Panc1 (cell line): Measurements from ENCODE around the gene PLB1. TPM values are rescaled to one million over a fixed set of nuclear protein-coding genes. Genes with fewer than 3 reads are reported as not detected.

Source experiments
- ATAC-seq: fragments of 200-7000 bp; cut with Tn5 transposase; 2 replicates; pipeline ENCODE4 v1.9.1; 2020; ENCODE audit warnings: mild to moderate bottlenecking, moderate library complexity
- BruUV-seq: library from RNA; stranded (reverse); fragments of 400-500 nt; replicated peaks from 2 replicates; lab custom pipeline; 2021; lab: Mats Ljungman, UMichigan
- CTCF ChIA-PET: fragments of 300-600 bp; sonication (Branson Sonifier 250); formaldehyde crosslinking; loops from one replicate; lab custom pipeline; 2022; ENCODE audit warnings: antibody characterized with exemption; lab: Charles Lee
- POLR2A ChIA-PET: fragments of 300-600 bp; sonication (Branson Sonifier 250); formaldehyde crosslinking; loops from one replicate; lab custom pipeline; 2022; ENCODE audit warnings: antibody characterized with exemption; lab: Charles Lee
- DNase-seq: peaks from one replicate; pipeline ENCODE4 v3.0.0-alpha.2; 2010; ENCODE audit warnings: low read depth, low spot score
- H3K27ac ChIP-seq: 2 replicates; pipeline ENCODE4 v1.5.1; 2011; ENCODE audit warnings: mild to moderate bottlenecking, low read length, inconsistent platforms
- H3K27me3 ChIP-seq: fragments of 200-500 bp; sonication (Bioruptor generic); 2 replicates; pipeline ENCODE4 v1.6.0; 2014; ENCODE audit warnings: low read length, inconsistent platforms; ENCODE audit not compliant: control insufficient read depth, insufficient read depth
- H3K36me3 ChIP-seq: fragments of 200-500 bp; sonication (Bioruptor generic); 2 replicates; pipeline ENCODE4 v1.5.1; 2014; ENCODE audit warnings: inconsistent platforms, mild to moderate bottlenecking, low read length, moderate library complexity; ENCODE audit not compliant: control insufficient read depth, insufficient read depth
- H3K4me1 ChIP-seq: 2 replicates; pipeline ENCODE4 v1.5.1; 2011; ENCODE audit warnings: inconsistent platforms, mild to moderate bottlenecking, low read length, moderate library complexity; ENCODE audit not compliant: control insufficient read depth, insufficient read depth
- H3K4me3 ChIP-seq, 2 experiments: 2 replicates each; pipeline ENCODE4 v1.5.1; 2011 to 2012; ENCODE audit warnings: low read depth in 2 of 2, low read length in 2 of 2, mild to moderate bottlenecking in 2 of 2, inconsistent platforms in 1 of 2, moderate library complexity in 1 of 2
- H3K9me3 ChIP-seq: fragments of 200-500 bp; sonication (Bioruptor generic); 2 replicates; pipeline ENCODE4 v1.5.1; 2014; ENCODE audit warnings: low read depth, mild to moderate bottlenecking, inconsistent platforms, low read length, moderate library complexity; ENCODE audit not compliant: control insufficient read depth, insufficient read depth
- POLR2AphosphoS5 ChIP-seq: IDR thresholded peaks from 2 replicates; pipeline ENCODE4 v1.6.1; 2012; ENCODE audit warnings: mild to moderate bottlenecking, low read depth, low read length, moderate library complexity
- SIN3A ChIP-seq: IDR thresholded peaks from 2 replicates; pipeline ENCODE4 v1.6.1; 2012; ENCODE audit warnings: low read depth, mild to moderate bottlenecking, low read length, moderate library complexity, borderline replicate concordance; ENCODE audit not compliant: insufficient read depth
- TCF7L2 ChIP-seq: IDR thresholded peaks from 2 replicates; pipeline ENCODE4 v1.6.1; 2011; ENCODE audit warnings: mild to moderate bottlenecking, low read depth, low read length, inconsistent platforms
- in situ Hi-C: cut with HindIII; loops from 2 replicates; pipeline ENCODE4 v1.10.0; 2016; ENCODE audit warnings: low sequenced_read_pairs, low pct_unique_long_range_greater_than_20kb
- intact Hi-C: fragments of 100-400 bp; cut with micrococcal nuclease; formaldehyde crosslinking; loops from one replicate; pipeline ENCODE4 v1.10.0; 2022; ENCODE audit not compliant: unreplicated experiment
- total RNA-seq: library from RNA; stranded (reverse); gene quantifications from one replicate; pipeline ENCODE4 v1.2.1, GENCODE V29; 2021; ENCODE audit not compliant: unreplicated experiment
- TF ChIP-seq, protein P1 (sequence below), 2 experiments: IDR thresholded peaks; 2 replicates each; pipeline ENCODE4 v1.6.1; 2011 to 2012; ENCODE audit warnings: low read depth in 2 of 2, control low read depth in 1 of 2, low read length in 1 of 2, mild to moderate bottlenecking in 1 of 2, moderate library complexity in 1 of 2; ENCODE audit not compliant: insufficient read depth in 1 of 2
- TF ChIP-seq, protein P2 (sequence below): fragments of 450-650 bp; IDR thresholded peaks from 2 replicates; pipeline ENCODE4 v1.5.1; 2017; ENCODE audit warnings: mild to moderate bottlenecking

Gene PLB1
- total RNA-seq, 1 experiment from 2014 or later, result 0.80 TPM

DNA sequence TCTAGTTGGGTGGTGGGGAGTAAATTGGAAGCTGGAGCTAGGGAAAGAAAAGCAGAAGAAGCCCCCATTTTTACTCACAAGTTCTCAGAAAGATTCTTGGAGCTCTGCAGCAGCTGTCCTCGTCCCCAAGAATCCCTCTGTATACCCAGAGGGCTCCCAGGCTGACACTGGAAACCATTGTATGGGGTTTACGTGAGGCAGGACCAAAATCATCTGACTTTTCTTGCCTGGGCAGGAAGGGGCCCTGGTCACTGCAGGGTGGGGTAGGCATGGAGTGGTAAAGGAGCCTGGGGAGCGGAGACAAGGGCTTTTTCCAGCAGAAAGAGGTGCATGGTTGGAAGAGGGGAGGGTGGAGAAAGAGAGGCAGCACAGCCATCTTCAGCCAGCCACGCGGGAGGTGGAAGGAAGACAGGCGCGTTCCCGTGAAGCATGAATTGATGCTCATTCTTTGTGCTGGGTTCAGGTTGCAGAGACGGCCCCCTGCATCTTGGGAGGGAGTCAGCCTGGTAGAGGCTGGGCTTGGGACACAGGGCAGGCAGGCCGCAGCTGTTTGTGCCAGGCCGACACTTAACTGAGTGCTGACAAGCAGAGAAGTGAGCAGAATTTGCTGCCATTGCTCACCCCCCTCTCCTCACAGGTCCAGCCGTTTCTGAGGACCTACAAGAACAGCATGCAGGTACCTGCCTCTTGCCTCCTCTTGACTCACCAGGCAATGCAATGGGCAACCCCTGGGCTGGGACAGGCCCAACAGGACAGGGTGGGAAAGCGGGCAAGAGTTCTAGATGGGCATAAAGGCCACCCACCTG lies 94.8 kb downstream of the PLB1 start:
- DNase-seq, result no peak
- Histone ChIP-seq H3K4me1 (peaks cover 10% of the 10 kb centered on the region), H3K27ac (no peak overlapping the region), H3K9me3 (no peaks in the 10 kb centered on the region), H3K27me3 (no peaks in the 10 kb centered on the region), H3K36me3 (no peaks in the 10 kb centered on the region), H3K4me3 (no peak overlapping the region)
- in situ Hi-C loops, result no loop called here
- intact Hi-C loops, result no loop called here
- BruUV-seq, result no TSS peak
- TF ChIP-seq SIN3A (no peak), TCF7L2 (no peak), POLR2AphosphoS5 (no peak)
- TF ChIP-seq, protein P1, sequence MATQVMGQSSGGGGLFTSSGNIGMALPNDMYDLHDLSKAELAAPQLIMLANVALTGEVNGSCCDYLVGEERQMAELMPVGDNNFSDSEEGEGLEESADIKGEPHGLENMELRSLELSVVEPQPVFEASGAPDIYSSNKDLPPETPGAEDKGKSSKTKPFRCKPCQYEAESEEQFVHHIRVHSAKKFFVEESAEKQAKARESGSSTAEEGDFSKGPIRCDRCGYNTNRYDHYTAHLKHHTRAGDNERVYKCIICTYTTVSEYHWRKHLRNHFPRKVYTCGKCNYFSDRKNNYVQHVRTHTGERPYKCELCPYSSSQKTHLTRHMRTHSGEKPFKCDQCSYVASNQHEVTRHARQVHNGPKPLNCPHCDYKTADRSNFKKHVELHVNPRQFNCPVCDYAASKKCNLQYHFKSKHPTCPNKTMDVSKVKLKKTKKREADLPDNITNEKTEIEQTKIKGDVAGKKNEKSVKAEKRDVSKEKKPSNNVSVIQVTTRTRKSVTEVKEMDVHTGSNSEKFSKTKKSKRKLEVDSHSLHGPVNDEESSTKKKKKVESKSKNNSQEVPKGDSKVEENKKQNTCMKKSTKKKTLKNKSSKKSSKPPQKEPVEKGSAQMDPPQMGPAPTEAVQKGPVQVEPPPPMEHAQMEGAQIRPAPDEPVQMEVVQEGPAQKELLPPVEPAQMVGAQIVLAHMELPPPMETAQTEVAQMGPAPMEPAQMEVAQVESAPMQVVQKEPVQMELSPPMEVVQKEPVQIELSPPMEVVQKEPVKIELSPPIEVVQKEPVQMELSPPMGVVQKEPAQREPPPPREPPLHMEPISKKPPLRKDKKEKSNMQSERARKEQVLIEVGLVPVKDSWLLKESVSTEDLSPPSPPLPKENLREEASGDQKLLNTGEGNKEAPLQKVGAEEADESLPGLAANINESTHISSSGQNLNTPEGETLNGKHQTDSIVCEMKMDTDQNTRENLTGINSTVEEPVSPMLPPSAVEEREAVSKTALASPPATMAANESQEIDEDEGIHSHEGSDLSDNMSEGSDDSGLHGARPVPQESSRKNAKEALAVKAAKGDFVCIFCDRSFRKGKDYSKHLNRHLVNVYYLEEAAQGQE (IDR thresholded peaks at IDR 0.05; ENCODE audit: insufficient read depth in 1 of 2, low read depth in 2 of 2, low read length in 1 of 2), result no peak
- TF ChIP-seq, protein P2, sequence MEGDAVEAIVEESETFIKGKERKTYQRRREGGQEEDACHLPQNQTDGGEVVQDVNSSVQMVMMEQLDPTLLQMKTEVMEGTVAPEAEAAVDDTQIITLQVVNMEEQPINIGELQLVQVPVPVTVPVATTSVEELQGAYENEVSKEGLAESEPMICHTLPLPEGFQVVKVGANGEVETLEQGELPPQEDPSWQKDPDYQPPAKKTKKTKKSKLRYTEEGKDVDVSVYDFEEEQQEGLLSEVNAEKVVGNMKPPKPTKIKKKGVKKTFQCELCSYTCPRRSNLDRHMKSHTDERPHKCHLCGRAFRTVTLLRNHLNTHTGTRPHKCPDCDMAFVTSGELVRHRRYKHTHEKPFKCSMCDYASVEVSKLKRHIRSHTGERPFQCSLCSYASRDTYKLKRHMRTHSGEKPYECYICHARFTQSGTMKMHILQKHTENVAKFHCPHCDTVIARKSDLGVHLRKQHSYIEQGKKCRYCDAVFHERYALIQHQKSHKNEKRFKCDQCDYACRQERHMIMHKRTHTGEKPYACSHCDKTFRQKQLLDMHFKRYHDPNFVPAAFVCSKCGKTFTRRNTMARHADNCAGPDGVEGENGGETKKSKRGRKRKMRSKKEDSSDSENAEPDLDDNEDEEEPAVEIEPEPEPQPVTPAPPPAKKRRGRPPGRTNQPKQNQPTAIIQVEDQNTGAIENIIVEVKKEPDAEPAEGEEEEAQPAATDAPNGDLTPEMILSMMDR, result no peak
- no peak for ATAC-seq
- ChIA-PET CTCF (no interaction called here), POLR2A (no interaction called here)

DNA sequence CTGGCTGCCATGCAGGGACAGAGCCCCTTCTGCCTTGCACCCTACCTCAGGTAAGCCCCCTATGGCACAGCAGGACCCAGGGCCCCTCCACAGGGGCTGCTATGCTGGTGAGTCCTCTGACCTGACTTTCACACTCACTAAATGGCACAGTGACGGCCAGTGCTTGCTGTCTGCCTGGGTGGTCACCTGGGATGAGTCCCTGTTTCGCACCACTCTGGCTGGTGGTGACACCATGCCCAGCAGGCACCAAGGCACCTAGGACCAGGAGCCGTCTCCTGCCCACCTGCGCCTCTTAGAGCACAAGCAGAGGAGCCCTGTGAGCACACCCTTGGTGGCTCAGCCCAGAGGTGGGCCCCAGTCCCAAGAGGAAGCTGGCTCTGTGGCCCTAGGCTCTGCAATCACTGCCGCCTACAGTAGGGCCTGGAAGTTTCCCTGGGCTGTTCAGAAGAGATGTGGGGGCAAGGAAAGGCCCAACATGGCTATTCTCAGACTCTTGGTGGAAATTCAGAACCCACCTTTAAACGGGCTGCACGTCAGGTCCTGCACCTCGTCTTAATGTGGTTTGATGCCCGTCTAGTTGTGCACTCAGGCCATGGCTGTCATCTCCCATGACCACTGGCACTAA lies 96.0 kb downstream of the PLB1 start:
- POLR2A ChIA-PET, result no interaction called here
- in situ Hi-C loops, result no loop called here

More for the DNA sequence above, 96.0 kb downstream of the PLB1 start:
- TF ChIP-seq TCF7L2, result no peak
- TF ChIP-seq, protein P1 (IDR thresholded peaks at IDR 0.05; ENCODE audit: insufficient read depth in 1 of 2, low read depth in 2 of 2, low read length in 1 of 2), result no peak
- ATAC-seq (no peak), DNase-seq (no peak)
- BruUV-seq, result no TSS peak
- no peak overlapping the region for H3K27ac ChIP-seq
- H3K4me1 ChIP-seq, result peaks cover 14% of the 10 kb centered on the region
- no peaks in the 10 kb centered on the region for H3K9me3 ChIP-seq
- CTCF ChIA-PET, result interaction anchor here (1.5 kb wide), 1 partner anchor 23 kb away, joined by 3 read pairs; no protein-coding TSS in a partner anchor
- H3K4me3 ChIP-seq, result no peak overlapping the region
- intact Hi-C loops, result no loop called here
- no peaks in the 10 kb centered on the region for H3K27me3 ChIP-seq
- no peaks in the 10 kb centered on the region for H3K36me3 ChIP-seq
